HuH-7 (cell line): ENCODE measurements around the gene ANGPTL4.
"Not testable (repeated sequence)": the region's sequence is repeated elsewhere in the genome, so short reads cannot be mapped to it uniquely, and the experiment has no call there.

ENCODE experiments used
- DNase-seq: peaks from one replicate; pipeline ENCODE4 v3.0.0; 2011; ENCODE audit warnings: low spot score

ANGPTL4 gene

GRCh38 chr19:8389891-8390616, 26.1 kb downstream of the ANGPTL4 start, which contains the start of gene RAB11B:
RAB11B (plus strand) TSS chr19:8390360; CDS start chr19:8390417, 57 bp downstream.
- peak; percentile 92 for DNase-seq

- DNase-seq = peak; percentile 83
Observed at GRCh38 chr19:8390617-8390981, 26.6 kb downstream of the ANGPTL4 start.

GRCh38 chr19:8391198-8392016, 27.5 kb downstream of the ANGPTL4 start:
- DNase-seq = no peak

GRCh38 chr19:8392017-8392591, 28.1 kb downstream of the ANGPTL4 start:
- DNase-seq = no peak

GRCh38 chr19:8393192-8393870, 29.4 kb downstream of the ANGPTL4 start:
- DNase-seq = no peak

- DNase-seq = no peak
Observed at GRCh38 chr19:8393871-8394250, 29.9 kb downstream of the ANGPTL4 start.

- DNase-seq = no peak
Observed at GRCh38 chr19:8395621-8396082, 31.7 kb downstream of the ANGPTL4 start.

GRCh38 chr19:8396185-8396562, 32.2 kb downstream of the ANGPTL4 start:
- DNase-seq = no peak

GRCh38 chr19:8396563-8397203, 32.7 kb downstream of the ANGPTL4 start:
- DNase-seq = peak; percentile 83

- no peak for DNase-seq
Observed at GRCh38 chr19:8397271-8397670, 33.3 kb downstream of the ANGPTL4 start.

- DNase-seq = no peak
Observed at GRCh38 chr19:8397746-8398310, 33.9 kb downstream of the ANGPTL4 start.

- DNase-seq = no peak
Observed at GRCh38 chr19:8398311-8398771, 34.4 kb downstream of the ANGPTL4 start.

GRCh38 chr19:8399681-8400188, 35.8 kb downstream of the ANGPTL4 start:
- DNase-seq = no peak

- DNase-seq = no peak
Observed at GRCh38 chr19:8401981-8402411, 38.0 kb downstream of the ANGPTL4 start.

GRCh38 chr19:8403098-8403819, 39.3 kb downstream of the ANGPTL4 start:
- no peak for DNase-seq

- no peak for DNase-seq
Observed at GRCh38 chr19:8403820-8404109, 39.8 kb downstream of the ANGPTL4 start.

GRCh38 chr19:8404391-8405151, 40.6 kb downstream of the ANGPTL4 start:
- DNase-seq = no peak

- DNase-seq = not testable (repeated sequence)
Observed at GRCh38 chr19:8410718-8411117, 46.8 kb downstream of the ANGPTL4 start.

GRCh38 chr19:8412783-8413628, 49.1 kb downstream of the ANGPTL4 start, which contains the start of gene MARCHF2:
MARCHF2 (plus strand) TSS chr19:8413305; CDS start chr19:8421841, 8,536 bp downstream.
- peak; percentile 84 for DNase-seq
